K562 (cell line): ENCODE data around the gene GINS1. TPM values are rescaled to one million over a fixed set of nuclear protein-coding genes. Genes with fewer than 3 reads are reported as not detected.

Experiments
- ATAC-seq: fragments of 200-7000 bp; cut with Tn5 transposase; 3 replicates; pipeline ENCODE4 v1.9.1; 2020; ENCODE audit warnings: moderate library complexity
- BruUV-seq: library from RNA; stranded (reverse); fragments of 400-500 nt; replicated peaks from 2 replicates; lab custom pipeline; 2021; lab: Mats Ljungman, UMichigan
- CTCF ChIA-PET: fragments of 300-600 bp; formaldehyde crosslinking; extraction: SDS; loops from one replicate; lab custom pipeline; 2021; ENCODE audit warnings: low intra/inter-chr PET ratio; lab: Yijun Ruan, JAX
- POLR2A ChIA-PET: fragments of 300-600, 350-650 bp; sonication (Branson Sonifier 250); formaldehyde crosslinking; extraction: SDS; loops from one replicate; lab custom pipeline; 2021; ENCODE audit warnings: antibody characterized with exemption, inconsistent platforms; lab: Yijun Ruan, JAX
- DNase-seq, 4 experiments: peaks; one replicate each; pipeline versions ENCODE4 v3.0.0 to v3.0.0-alpha.2; 2011 to 2018; ENCODE audit warnings: low spot score in 3 of 4, mixed read lengths in 3 of 4; ENCODE audit errors: extremely low read depth in 1 of 4
- FAIRE-seq: peaks from 2 replicates; lab custom pipeline; 2011; peaks lifted over from hg19 to GRCh38; lab: Jason Lieb, UNC
- H2AFZ ChIP-seq: 2 replicates; pipeline ENCODE4 v1.6.0; 2011; ENCODE audit warnings: low read depth, low read length, control low read depth, inconsistent platforms
- H3K27ac ChIP-seq: fragments of 200-600 bp; 3 replicates; pipeline ENCODE4 v1.8.0; 2011; ENCODE audit warnings: low read depth, mild to moderate bottlenecking, control low read depth, inconsistent platforms, low read length, moderate library complexity, mixed read lengths; ENCODE audit errors: extremely low read depth
- H3K27me3 ChIP-seq, 2 experiments: fragments of 300-600 bp in 1 of 2; 2 replicates in 1 of 2; 3 replicates in 1 of 2; pipeline versions ENCODE4 v1.6.0 to v1.8.0; 2011; ENCODE audit warnings: inconsistent platforms in 2 of 2, low read length in 2 of 2, mild to moderate bottlenecking in 1 of 2, mixed read lengths in 1 of 2, moderate library complexity in 1 of 2; ENCODE audit not compliant: control insufficient read depth in 2 of 2, insufficient read depth in 2 of 2
- H3K36me3 ChIP-seq: fragments of 300-600 bp; 3 replicates; pipeline ENCODE4 v1.8.0; 2011; ENCODE audit warnings: mild to moderate bottlenecking, low read length, inconsistent platforms; ENCODE audit not compliant: control insufficient read depth, insufficient read depth
- H3K4me1 ChIP-seq, 2 experiments: fragments of 200-600 bp in 1 of 2; replicated peaks in 1 of 2; 2 replicates in 1 of 2; 3 replicates in 1 of 2; pipeline versions ENCODE4 v1.5.1 to v1.8.0; 2011; ENCODE audit warnings: inconsistent platforms in 2 of 2, low read length in 2 of 2, mild to moderate bottlenecking in 1 of 2, mixed read lengths in 1 of 2, moderate library complexity in 1 of 2; ENCODE audit not compliant: control insufficient read depth in 2 of 2, insufficient read depth in 2 of 2
- H3K4me2 ChIP-seq: 2 replicates; pipeline ENCODE4 v1.6.1; 2011; ENCODE audit warnings: low read length, control low read depth, inconsistent platforms, mixed read lengths; ENCODE audit not compliant: insufficient read depth
- H3K4me3 ChIP-seq: fragments of 200-600 bp; sonication (generic), shearing (Covaris generic); 2 replicates; pipeline ENCODE4 v1.5.1; 2016; ENCODE audit warnings: control low read depth, inconsistent platforms
- H3K79me2 ChIP-seq: fragments of 200-600 bp; 3 replicates; pipeline ENCODE4 v1.8.0; 2011; ENCODE audit warnings: low read length, inconsistent platforms; ENCODE audit not compliant: control insufficient read depth, insufficient read depth
- H3K9ac ChIP-seq, 2 experiments: 2 replicates each; pipeline versions ENCODE4 v1.6.0 to v1.6.1; 2011; ENCODE audit warnings: low read depth in 2 of 2, low read length in 2 of 2, control low read depth in 1 of 2, inconsistent platforms in 1 of 2, mild to moderate bottlenecking in 1 of 2, mixed read lengths in 1 of 2; ENCODE audit not compliant: insufficient read depth in 1 of 2
- H3K9me1 ChIP-seq: one replicate; pipeline ENCODE4 v1.6.0; 2011; ENCODE audit warnings: inconsistent platforms, mild to moderate bottlenecking, low read length, moderate library complexity; ENCODE audit not compliant: control insufficient read depth, insufficient read depth
- H3K9me3 ChIP-seq: replicated peaks from 2 replicates; pipeline ENCODE4 v1.5.1; 2011; ENCODE audit warnings: low read depth, low read length, inconsistent platforms; ENCODE audit not compliant: control insufficient read depth, insufficient read depth
- H4K20me1 ChIP-seq: replicated peaks from 2 replicates; pipeline ENCODE4 v1.6.1; 2011; ENCODE audit warnings: low read length, inconsistent platforms, mixed read lengths; ENCODE audit not compliant: control insufficient read depth, insufficient read depth
- CBFA2T2 ChIP-seq: fragments of 450-650 bp; conservative IDR thresholded peaks from 2 replicates; pipeline ENCODE4 v1.6.1; 2017; ENCODE audit warnings: mild to moderate bottlenecking
- ESRRA ChIP-seq: fragments of 450-650 bp; IDR thresholded peaks from 2 replicates; pipeline ENCODE4 v1.6.1; 2014; ENCODE audit warnings: low read depth, mild to moderate bottlenecking, moderate library complexity, borderline replicate concordance
- HDAC2 ChIP-seq: fragments of 450-650 bp; IDR thresholded peaks from 2 replicates; pipeline ENCODE4 v1.6.1; 2016; ENCODE audit warnings: mild to moderate bottlenecking
- MEF2D ChIP-seq: conservative IDR thresholded peaks from 2 replicates; pipeline ENCODE4 v1.6.1; 2016; ENCODE audit warnings: low read depth, missing genetic modification characterization, missing compliant biosample characterization
- NFIC ChIP-seq: fragments of 450-650 bp; IDR thresholded peaks from 2 replicates; pipeline ENCODE4 v1.6.1; 2017; ENCODE audit warnings: mild to moderate bottlenecking, inconsistent platforms
- NR2F6 ChIP-seq: fragments of 450-650 bp; formaldehyde crosslinking; IDR thresholded peaks from 2 replicates; pipeline ENCODE4 v1.4.0; 2020; ENCODE audit warnings: mild to moderate bottlenecking
- SMARCB1 ChIP-seq: IDR thresholded peaks from 2 replicates; pipeline ENCODE4 v1.6.1; 2011; ENCODE audit warnings: improper control_type of control experiment, low read depth; ENCODE audit not compliant: insufficient read length
- SP2 ChIP-seq: IDR thresholded peaks from 2 replicates; pipeline ENCODE4 v1.6.1; 2011; ENCODE audit warnings: mild to moderate bottlenecking, low read depth, low read length, moderate library complexity; ENCODE audit not compliant: poor library complexity, severe bottlenecking; ENCODE audit errors: extremely low read depth
- ZEB2 ChIP-seq: fragments of 450-650 bp; IDR thresholded peaks from 2 replicates; pipeline ENCODE4 v1.6.1; 2016
- ZKSCAN1 ChIP-seq: fragments of 150-350 bp; IDR thresholded peaks from 2 replicates; pipeline ENCODE4 v1.6.1; 2016; ENCODE audit warnings: low read depth, low read length
- ZNF311 ChIP-seq: fragments of 250-450 bp; sonication (Bioruptor Pico); IDR thresholded peaks from 2 replicates; pipeline ENCODE4 v1.4.0; 2020; ENCODE audit warnings: mild to moderate bottlenecking, moderate library complexity
- ZNF41 ChIP-seq: fragments of 250-450 bp; sonication (Bioruptor Pico); conservative IDR thresholded peaks from 2 replicates; pipeline ENCODE4 v1.4.0; 2020; ENCODE audit warnings: mild to moderate bottlenecking
- ZNF589 ChIP-seq: fragments of 200-800 bp; sonication (Bioruptor generic); IDR thresholded peaks from 2 replicates; pipeline ENCODE4 v1.6.1; 2016; ENCODE audit warnings: low read depth, missing genetic modification characterization, missing compliant biosample characterization
- WGBS: fragments of 100-300 bp; shearing (Covaris generic); methylation state at CpG from one replicate; pipeline ENCODE4 v1.1.6; 2016; ENCODE audit warnings: low coverage, mixed read lengths; ENCODE audit not compliant: insufficient coverage; ENCODE audit errors: missing lambda C conversion rate; 5-methylcytosine and 5-hydroxymethylcytosine counted together
- in situ Hi-C: fragments of 300-500 bp; cut with MboI; formaldehyde crosslinking; loops from 4 replicates; pipeline ENCODE4 v1.15.0; 2018; ENCODE audit warnings: inconsistent platforms, mixed read lengths
- intact Hi-C: fragments of 100-400 bp; cut with micrococcal nuclease; formaldehyde crosslinking; loops from 2 replicates; pipeline ENCODE4 v1.14.2; 2022
- polyA plus RNA-seq, 8 experiments: library from polyadenylated mRNA; depleted of rRNA in 4 of 8; stranded (reverse) in 5 of 8; unstranded in 3 of 8; fragments of >200 nt; fragmentation: Nextera tagmentation in 2 of 8; fragmentation: Illumina TruSeq in 1 of 8; extraction: Ambion mirVana in 2 of 8; extraction: Trizol in 1 of 8; gene quantifications; 2 replicates each; pipeline versions ENCODE4 v1.2.1 to v1.2.3, GENCODE V29; 2011 to 2014; ENCODE audit warnings: inconsistent platforms in 1 of 8, missing spikeins in 1 of 8
- total RNA-seq, 7 experiments: library from RNA; depleted of rRNA in 6 of 7; stranded (reverse); fragments of >200 nt in 6 of 7; fragmentation: Illumina TruSeq in 2 of 7; extraction: Trizol in 2 of 7; gene quantifications; 2 replicates each; pipeline versions ENCODE4 v1.2.1 to v1.2.3, GENCODE V29; 2011 to 2021; ENCODE audit warnings: low replicate concordance in 1 of 7
- TF ChIP-seq, protein P1 (sequence below): sonication (generic); formaldehyde crosslinking; IDR thresholded peaks from 2 replicates; pipeline ENCODE4 v1.8.0; 2022; ENCODE audit warnings: mild to moderate bottlenecking, missing genetic modification reagents

The GINS1 gene
- total and polyA plus RNA-seq, 9 of the 15 experiments (the other 6 are each of a cell fraction or from before 2014, with no cell fraction given): 13.1 to 31.8 (median 24.1) TPM

DNA sequence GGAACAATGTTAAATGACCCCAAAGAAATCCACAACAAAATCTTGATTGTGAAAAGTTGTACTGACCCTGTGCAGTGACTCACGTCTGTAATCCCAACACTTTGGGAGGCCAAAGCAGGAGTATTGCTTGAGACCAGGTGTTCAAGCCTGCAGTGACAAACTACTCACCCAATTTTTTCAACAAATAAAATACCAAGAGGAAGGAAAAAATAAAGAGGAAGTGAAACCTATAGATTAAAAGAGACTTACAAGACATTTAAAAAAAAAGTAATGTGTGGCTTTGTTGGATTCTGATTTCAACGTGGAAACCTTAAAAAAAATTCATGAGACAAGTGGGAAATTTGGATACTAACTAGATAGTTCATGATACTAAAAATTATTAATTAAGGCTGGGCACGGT lies 31.9 kb downstream of the GINS1 start:
- intact Hi-C loops: no loop called here
- Histone ChIP-seq H3K27me3 (no peaks in the 10 kb centered on the region), H3K27ac (no peak overlapping the region), H3K9ac (no peak overlapping the region), H3K9me1 (no peaks in the 10 kb centered on the region), H3K79me2 (no peaks in the 10 kb centered on the region), H3K36me3 (peaks cover 50% of the 10 kb centered on the region; the same call in 1 of the 3 replicates)
- DNase-seq: no peak
- CTCF ChIA-PET: no interaction called here
- BruUV-seq: no TSS peak
- TF ChIP-seq NR2F6 (CRISPR knock-in tag) (no peak), CBFA2T2 (no peak), ZNF41 (CRISPR knock-in tag) (no peak), ZKSCAN1 (no peak), ESRRA (no peak), NFIC (no peak), ZNF589 (CRISPR knock-in tag) (no peak), SP2 (no peak), ZEB2 (no peak), HDAC2 (no peak), SMARCB1 (no peak), MEF2D (no peak), ZNF311 (CRISPR knock-in tag) (no peak)
- TF ChIP-seq, protein P1, sequence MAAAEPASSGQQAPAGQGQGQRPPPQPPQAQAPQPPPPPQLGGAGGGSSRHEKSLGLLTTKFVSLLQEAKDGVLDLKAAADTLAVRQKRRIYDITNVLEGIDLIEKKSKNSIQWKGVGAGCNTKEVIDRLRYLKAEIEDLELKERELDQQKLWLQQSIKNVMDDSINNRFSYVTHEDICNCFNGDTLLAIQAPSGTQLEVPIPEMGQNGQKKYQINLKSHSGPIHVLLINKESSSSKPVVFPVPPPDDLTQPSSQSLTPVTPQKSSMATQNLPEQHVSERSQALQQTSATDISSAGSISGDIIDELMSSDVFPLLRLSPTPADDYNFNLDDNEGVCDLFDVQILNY (CRISPR knock-in tag): no peak
- TF ChIP-seq, all 486 proteins: peak for 0
- WGBS: 81% methylated on average over 3 of the region's 3 CpGs
- H3K4me3 ChIP-seq: no peak overlapping the region
- no peak overlapping the region for H3K4me2 ChIP-seq
- no peak overlapping the region for H2AFZ ChIP-seq
- no peaks in the 10 kb centered on the region for H3K9me3 ChIP-seq
- ATAC-seq (no peak), FAIRE-seq (no peak)
- POLR2A ChIA-PET: no interaction called here
- H3K4me1 ChIP-seq: no peaks in the 10 kb centered on the region
- no peaks in the 10 kb centered on the region for H4K20me1 ChIP-seq
- in situ Hi-C loops: no loop called here
